Mesenchymal stem cell (in vitro differentiated cells and primary cell): ENCODE measurements around the gene SH3TC2.

Experiments used
- DNase-seq: peaks from one replicate; pipeline ENCODE4 v3.0.0-alpha.2; 2013
- H2AFZ ChIP-seq: one replicate; pipeline ENCODE4 v1.6.1; 2013; ENCODE audit warnings: low read depth, mild to moderate bottlenecking, control low read depth, inconsistent platforms, low read length, moderate library complexity
- H2AK5ac ChIP-seq: 2 replicates; pipeline ENCODE4 v1.6.1; 2013; ENCODE audit warnings: low read length, moderate library complexity, mild to moderate bottlenecking, inconsistent platforms; ENCODE audit not compliant: severe bottlenecking
- H2BK120ac ChIP-seq: one replicate; pipeline ENCODE4 v1.6.1; 2013; ENCODE audit warnings: low read depth, mild to moderate bottlenecking, inconsistent platforms, low read length, moderate library complexity
- H2BK12ac ChIP-seq, 2 experiments: one replicate each; pipeline ENCODE4 v1.6.1; 2013; ENCODE audit warnings: inconsistent platforms in 2 of 2, low read length in 2 of 2, mild to moderate bottlenecking in 2 of 2, moderate library complexity in 2 of 2, control low read depth in 1 of 2
- H2BK15ac ChIP-seq: one replicate; pipeline ENCODE4 v1.6.1; 2013; ENCODE audit warnings: mild to moderate bottlenecking, low read depth, inconsistent platforms; ENCODE audit not compliant: poor library complexity, severe bottlenecking
- H2BK5ac ChIP-seq: 2 replicates; pipeline ENCODE4 v1.6.1; 2013; ENCODE audit warnings: low read depth, mild to moderate bottlenecking, low read length, control low read depth, inconsistent platforms; ENCODE audit not compliant: poor library complexity, severe bottlenecking
- H3K14ac ChIP-seq, 2 experiments: one replicate each; pipeline ENCODE4 v1.6.1; 2013; ENCODE audit warnings: inconsistent platforms in 2 of 2, low read length in 2 of 2, control low read depth in 1 of 2, mild to moderate bottlenecking in 1 of 2, moderate library complexity in 1 of 2
- H3K18ac ChIP-seq, 2 experiments: one replicate each; pipeline ENCODE4 v1.6.1; 2013; ENCODE audit warnings: inconsistent platforms in 2 of 2, low read length in 2 of 2, control low read depth in 1 of 2, low read depth in 1 of 2, mild to moderate bottlenecking in 1 of 2
- H3K23ac ChIP-seq, 2 experiments: one replicate each; pipeline ENCODE4 v1.6.1; 2013; ENCODE audit warnings: inconsistent platforms in 2 of 2, low read length in 2 of 2, mild to moderate bottlenecking in 2 of 2, moderate library complexity in 2 of 2, control low read depth in 1 of 2
- H3K27ac ChIP-seq: 2 replicates; pipeline ENCODE4 v1.5.1; 2013; ENCODE audit warnings: mild to moderate bottlenecking, moderate library complexity, low read length, control low read depth, inconsistent platforms; ENCODE audit not compliant: poor library complexity, severe bottlenecking
- H3K27me3 ChIP-seq, 2 experiments: 2 replicates each; pipeline versions ENCODE4 v1.6.1 to v1.7.0; 2013; ENCODE audit warnings: low read length in 2 of 2, mild to moderate bottlenecking in 2 of 2, moderate library complexity in 2 of 2, control low read depth in 1 of 2, inconsistent platforms in 1 of 2; ENCODE audit not compliant: control insufficient read depth in 1 of 2, insufficient read depth in 1 of 2
- H3K36me3 ChIP-seq, 2 experiments: 2 replicates each; pipeline versions ENCODE4 v1.6.1 to v1.7.0; 2013; ENCODE audit warnings: low read length in 2 of 2, control low read depth in 1 of 2, inconsistent platforms in 1 of 2, low read depth in 1 of 2, mild to moderate bottlenecking in 1 of 2; ENCODE audit not compliant: insufficient read depth in 2 of 2, control insufficient read depth in 1 of 2
- H3K4ac ChIP-seq, 2 experiments: one replicate each; pipeline ENCODE4 v1.6.1; 2013; ENCODE audit warnings: inconsistent platforms in 2 of 2, low read length in 2 of 2, mild to moderate bottlenecking in 2 of 2, moderate library complexity in 2 of 2, control low read depth in 1 of 2, low read depth in 1 of 2
- H3K4me1 ChIP-seq: 2 replicates; pipeline ENCODE4 v1.6.1; 2013; ENCODE audit warnings: low read depth, low read length, control low read depth; ENCODE audit not compliant: control insufficient read depth, insufficient read depth
- H3K4me2 ChIP-seq: 2 replicates; pipeline ENCODE4 v1.6.1; 2013; ENCODE audit warnings: low read length, mild to moderate bottlenecking, inconsistent platforms; ENCODE audit not compliant: poor library complexity, severe bottlenecking
- H3K4me3 ChIP-seq, 2 experiments: 2 replicates each; pipeline versions ENCODE4 v1.5.1 to v1.7.0; 2013; ENCODE audit warnings: low read length in 2 of 2, mild to moderate bottlenecking in 2 of 2, control low read depth in 1 of 2, low read depth in 1 of 2; ENCODE audit not compliant: insufficient read depth in 1 of 2
- H3K79me1 ChIP-seq: replicated peaks from 2 replicates; pipeline ENCODE4 v1.6.1; 2013; ENCODE audit warnings: mild to moderate bottlenecking, control low read depth, low read length, inconsistent platforms; ENCODE audit not compliant: poor library complexity, severe bottlenecking
- H3K9ac ChIP-seq: 2 replicates; pipeline ENCODE4 v1.7.0; 2013; ENCODE audit warnings: mild to moderate bottlenecking, low read length, moderate library complexity
- H3K9me3 ChIP-seq: 2 replicates; pipeline ENCODE4 v1.7.0; 2013; ENCODE audit warnings: mild to moderate bottlenecking, low read length; ENCODE audit not compliant: control insufficient read depth
- H4K8ac ChIP-seq: one replicate; pipeline ENCODE4 v1.6.1; 2013; ENCODE audit warnings: inconsistent platforms, mild to moderate bottlenecking, low read length, moderate library complexity
- H4K91ac ChIP-seq: one replicate; pipeline ENCODE4 v1.6.1; 2013; ENCODE audit warnings: mild to moderate bottlenecking, low read length, inconsistent platforms
- WGBS: methylation state at CpG from one replicate; pipeline ENCODE4 v1.1.7; 2013; ENCODE audit warnings: mixed read lengths; 5-methylcytosine and 5-hydroxymethylcytosine counted together

SH3TC2 gene

GRCh38 chr5:149072376-149072775 lies 9.5 kb upstream of the SH3TC2 start:
- Histone ChIP-seq H3K4ac (no peak overlapping the region), H2BK15ac (no peak overlapping the region), H3K36me3 (no peaks in the 10 kb centered on the region), H3K23ac (no peak overlapping the region), H2AK5ac (no peak overlapping the region), H3K9ac (no peak overlapping the region), H3K4me1 (peaks cover 3% of the 10 kb centered on the region), H4K8ac (no peak overlapping the region), H3K18ac (no peak overlapping the region), H2BK120ac (no peak overlapping the region), H3K4me2 (no peak overlapping the region), H2BK12ac (no peak overlapping the region), H3K14ac (no peak overlapping the region), H2AFZ (no peak overlapping the region), H4K91ac (no peak overlapping the region), H2BK5ac (no peak overlapping the region), H3K4me3 (no peak overlapping the region), H3K27me3 (no peaks in the 10 kb centered on the region), H3K9me3 (no peaks in the 10 kb centered on the region), H3K27ac (no peak overlapping the region), H3K79me1 (no peaks in the 10 kb centered on the region)
- DNase-seq: no peak
- 86% methylated on average over 1 of the region's 1 CpG for WGBS

- H3K4me1 ChIP-seq: peaks cover 3% of the 10 kb centered on the region
- no peak overlapping the region for H2AK5ac ChIP-seq
- no peak overlapping the region for H3K4me2 ChIP-seq
- no peak overlapping the region for H2BK12ac ChIP-seq
- no peak for DNase-seq
- no peak overlapping the region for H3K18ac ChIP-seq
- H2BK5ac ChIP-seq: no peak overlapping the region
- no peak overlapping the region for H3K23ac ChIP-seq
- H3K14ac ChIP-seq: no peak overlapping the region
- H2AFZ ChIP-seq: no peak overlapping the region
- no peak overlapping the region for H4K91ac ChIP-seq
- no peak overlapping the region for H2BK120ac ChIP-seq
- no peak overlapping the region for H3K4ac ChIP-seq
- H3K36me3 ChIP-seq: no peaks in the 10 kb centered on the region
- no peak overlapping the region for H4K8ac ChIP-seq
- H3K27ac ChIP-seq: no peak overlapping the region
- no peak overlapping the region for H2BK15ac ChIP-seq
- no peaks in the 10 kb centered on the region for H3K27me3 ChIP-seq
- no peaks in the 10 kb centered on the region for H3K79me1 ChIP-seq
- H3K9me3 ChIP-seq: no peaks in the 10 kb centered on the region
- WGBS: no CpG with 5 or more reads among the region's 2 CpGs
- no peak overlapping the region for H3K4me3 ChIP-seq
- no peak overlapping the region for H3K9ac ChIP-seq
These were observed 8.9 kb upstream of the SH3TC2 start for GRCh38 chr5:149071756-149072155.

GRCh38 chr5:149071216-149071615 lies 8.4 kb upstream of the SH3TC2 start:
- 100% methylated on average over 1 of the region's 1 CpG for WGBS
- Histone ChIP-seq H2AK5ac (no peak overlapping the region), H2AFZ (no peak overlapping the region), H3K79me1 (no peaks in the 10 kb centered on the region), H4K91ac (no peak overlapping the region), H3K9me3 (no peaks in the 10 kb centered on the region), H3K14ac (no peak overlapping the region), H3K18ac (no peak overlapping the region), H3K27me3 (no peaks in the 10 kb centered on the region), H3K27ac (no peak overlapping the region), H3K4ac (no peak overlapping the region), H3K4me3 (no peak overlapping the region), H3K4me2 (no peak overlapping the region), H4K8ac (no peak overlapping the region), H3K36me3 (no peaks in the 10 kb centered on the region), H2BK5ac (no peak overlapping the region), H3K4me1 (peaks cover 3% of the 10 kb centered on the region), H3K9ac (no peak overlapping the region), H2BK120ac (no peak overlapping the region), H3K23ac (no peak overlapping the region), H2BK12ac (no peak overlapping the region), H2BK15ac (no peak overlapping the region)
- no peak for DNase-seq

GRCh38 chr5:149069711-149070110 lies 6.8 kb upstream of the SH3TC2 start:
- Histone ChIP-seq H2BK120ac (no peak overlapping the region), H2AFZ (no peak overlapping the region), H2BK12ac (no peak overlapping the region), H2BK5ac (no peak overlapping the region), H3K27me3 (no peaks in the 10 kb centered on the region), H3K14ac (no peak overlapping the region), H3K18ac (no peak overlapping the region), H3K36me3 (no peaks in the 10 kb centered on the region), H4K91ac (no peak overlapping the region), H3K23ac (no peak overlapping the region), H2AK5ac (no peak overlapping the region), H3K9ac (no peak overlapping the region), H3K4me2 (no peak overlapping the region), H3K4me1 (peaks cover 3% of the 10 kb centered on the region), H4K8ac (no peak overlapping the region), H3K4me3 (no peak overlapping the region), H2BK15ac (no peak overlapping the region), H3K27ac (no peak overlapping the region), H3K4ac (no peak overlapping the region), H3K9me3 (no peaks in the 10 kb centered on the region), H3K79me1 (no peaks in the 10 kb centered on the region)
- no peak for DNase-seq
- WGBS: 96% methylated on average over 2 of the region's 2 CpGs
